ENCODE results near the gene CASP9. TPM values are rescaled to one million over a fixed set of nuclear protein-coding genes. Genes with fewer than 3 reads are reported as not detected.
A peak's percentile ranks its signal among the peaks of the same experiment; 100 is the strongest.

CASP9 gene
- total RNA-seq, 1 experiment from 2014 or later = 8.0 TPM

DNA sequence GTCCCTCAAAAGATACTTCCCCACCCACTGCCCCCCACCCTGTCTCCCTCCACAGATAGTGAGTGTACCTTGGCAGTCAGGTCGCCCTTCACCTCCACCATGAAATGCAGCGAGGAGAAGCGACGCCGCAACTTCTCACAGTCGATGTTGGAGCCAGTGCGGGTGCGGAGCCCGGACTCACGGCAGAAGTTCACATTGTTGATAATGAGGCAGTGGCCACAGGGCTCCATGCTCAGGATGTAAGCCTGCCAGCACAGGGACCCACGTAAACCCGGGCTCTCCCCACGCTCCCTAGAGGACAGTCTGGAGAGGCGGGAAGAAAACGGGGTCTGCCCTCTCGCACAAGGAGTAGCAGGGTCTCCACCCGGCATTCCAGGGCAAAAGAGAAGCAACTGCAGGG is 17.2 kb downstream of the CASP9 start:
- Histone ChIP-seq H4K20me1 (ENCODE audit: low read length) (no peaks in the 10 kb centered on the region), H3K27ac (ENCODE audit: low read length) (no peak overlapping the region), H3K27me3 (ENCODE audit: low read length) (no peaks in the 10 kb centered on the region), H3K9me2 (replicated peaks; ENCODE audit: low read length) (no peaks in the 10 kb centered on the region), H3K9ac (ENCODE audit: low read length) (no peak overlapping the region), H3K4me3 (ENCODE audit: low read length) (no peak overlapping the region), H3K4me2 (ENCODE audit: low read length) (no peak overlapping the region), H2AFZ (ENCODE audit: low read length) (no peak overlapping the region), H3K9me3 (ENCODE audit: low read length) (no peaks in the 10 kb centered on the region), H3F3A (ENCODE audit: low read length, unreplicated experiment) (no peaks in the 10 kb centered on the region), H3K36me3 (ENCODE audit: low read depth, low read length) (no peaks in the 10 kb centered on the region), H3K79me2 (ENCODE audit: low read length) (no peaks in the 10 kb centered on the region), H3K4me1 (ENCODE audit: insufficient read depth, low read length) (peaks cover 8% of the 10 kb centered on the region)
- intact Hi-C loops (cut with micrococcal nuclease) = no loop called here
- ATAC-seq (no peak), DNase-seq (no peak)
- POLR2A ChIA-PET (ENCODE audit: unreplicated experiment) = no interaction called here
- BruUV-seq (replicated peaks) = no TSS peak
- CTCF ChIA-PET = no interaction called here
- no peak for TF ChIP-seq EZH2phosphoT487 (IDR thresholded peaks at IDR 0.05; ENCODE audit: borderline replicate concordance, low read length)
- TF ChIP-seq, protein P1, sequence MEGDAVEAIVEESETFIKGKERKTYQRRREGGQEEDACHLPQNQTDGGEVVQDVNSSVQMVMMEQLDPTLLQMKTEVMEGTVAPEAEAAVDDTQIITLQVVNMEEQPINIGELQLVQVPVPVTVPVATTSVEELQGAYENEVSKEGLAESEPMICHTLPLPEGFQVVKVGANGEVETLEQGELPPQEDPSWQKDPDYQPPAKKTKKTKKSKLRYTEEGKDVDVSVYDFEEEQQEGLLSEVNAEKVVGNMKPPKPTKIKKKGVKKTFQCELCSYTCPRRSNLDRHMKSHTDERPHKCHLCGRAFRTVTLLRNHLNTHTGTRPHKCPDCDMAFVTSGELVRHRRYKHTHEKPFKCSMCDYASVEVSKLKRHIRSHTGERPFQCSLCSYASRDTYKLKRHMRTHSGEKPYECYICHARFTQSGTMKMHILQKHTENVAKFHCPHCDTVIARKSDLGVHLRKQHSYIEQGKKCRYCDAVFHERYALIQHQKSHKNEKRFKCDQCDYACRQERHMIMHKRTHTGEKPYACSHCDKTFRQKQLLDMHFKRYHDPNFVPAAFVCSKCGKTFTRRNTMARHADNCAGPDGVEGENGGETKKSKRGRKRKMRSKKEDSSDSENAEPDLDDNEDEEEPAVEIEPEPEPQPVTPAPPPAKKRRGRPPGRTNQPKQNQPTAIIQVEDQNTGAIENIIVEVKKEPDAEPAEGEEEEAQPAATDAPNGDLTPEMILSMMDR (conservative IDR thresholded peaks at IDR 0.05; ENCODE audit: low read depth, low read length) = no peak
- TF ChIP-seq EZH2 (IDR thresholded peaks at IDR 0.05; ENCODE audit: low read length, unreplicated experiment) = no peak

DNA sequence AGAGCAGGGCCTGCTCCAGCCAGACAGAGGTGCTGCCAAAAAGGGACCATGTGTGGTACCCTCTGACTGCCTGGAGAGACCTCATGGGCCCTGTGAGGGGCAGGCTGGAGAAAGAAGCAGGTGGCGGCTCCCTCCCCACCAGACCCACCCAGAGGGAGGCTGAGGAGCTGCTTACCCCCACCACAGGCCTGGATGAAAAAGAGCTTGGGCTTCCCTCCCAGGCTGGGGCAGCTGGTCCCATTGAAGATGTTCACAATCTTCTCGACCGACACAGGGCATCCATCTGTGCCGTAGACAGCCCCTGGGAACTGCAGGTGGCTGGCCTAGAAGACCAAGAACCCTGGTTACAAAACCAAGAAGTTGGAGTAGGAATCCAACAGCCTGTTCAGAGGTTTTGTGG is 19.6 kb downstream of the CASP9 start:
- no TSS peak for BruUV-seq (replicated peaks)
- Histone ChIP-seq H3K36me3 (ENCODE audit: low read depth, low read length) (no peaks in the 10 kb centered on the region), H3K27me3 (ENCODE audit: low read length) (no peaks in the 10 kb centered on the region), H3K27ac (ENCODE audit: low read length) (no peak overlapping the region), H3K4me1 (ENCODE audit: insufficient read depth, low read length) (no peaks in the 10 kb centered on the region), H3K9ac (ENCODE audit: low read length) (no peak overlapping the region), H3F3A (ENCODE audit: low read length, unreplicated experiment) (no peaks in the 10 kb centered on the region), H3K9me2 (replicated peaks; ENCODE audit: low read length) (no peaks in the 10 kb centered on the region), H3K9me3 (ENCODE audit: low read length) (no peaks in the 10 kb centered on the region), H3K4me2 (ENCODE audit: low read length) (no peak overlapping the region), H4K20me1 (ENCODE audit: low read length) (no peaks in the 10 kb centered on the region), H3K79me2 (ENCODE audit: low read length) (no peaks in the 10 kb centered on the region), H2AFZ (ENCODE audit: low read length) (no peak overlapping the region), H3K4me3 (ENCODE audit: low read length) (no peak overlapping the region)
- POLR2A ChIA-PET (ENCODE audit: unreplicated experiment) = no interaction called here
- intact Hi-C loops (cut with micrococcal nuclease) = loop anchor here (5.0 kb wide), 1 partner anchor 52 kb away; no protein-coding TSS in a partner anchor
- TF ChIP-seq, protein P1 (conservative IDR thresholded peaks at IDR 0.05; ENCODE audit: low read depth, low read length) = no peak
- TF ChIP-seq EZH2 (IDR thresholded peaks at IDR 0.05; ENCODE audit: low read length, unreplicated experiment) = no peak
- TF ChIP-seq EZH2phosphoT487 (IDR thresholded peaks at IDR 0.05; ENCODE audit: borderline replicate concordance, low read length) = no peak
- DNase-seq (no peak), ATAC-seq (no peak)
- CTCF ChIA-PET = no interaction called here

DNA sequence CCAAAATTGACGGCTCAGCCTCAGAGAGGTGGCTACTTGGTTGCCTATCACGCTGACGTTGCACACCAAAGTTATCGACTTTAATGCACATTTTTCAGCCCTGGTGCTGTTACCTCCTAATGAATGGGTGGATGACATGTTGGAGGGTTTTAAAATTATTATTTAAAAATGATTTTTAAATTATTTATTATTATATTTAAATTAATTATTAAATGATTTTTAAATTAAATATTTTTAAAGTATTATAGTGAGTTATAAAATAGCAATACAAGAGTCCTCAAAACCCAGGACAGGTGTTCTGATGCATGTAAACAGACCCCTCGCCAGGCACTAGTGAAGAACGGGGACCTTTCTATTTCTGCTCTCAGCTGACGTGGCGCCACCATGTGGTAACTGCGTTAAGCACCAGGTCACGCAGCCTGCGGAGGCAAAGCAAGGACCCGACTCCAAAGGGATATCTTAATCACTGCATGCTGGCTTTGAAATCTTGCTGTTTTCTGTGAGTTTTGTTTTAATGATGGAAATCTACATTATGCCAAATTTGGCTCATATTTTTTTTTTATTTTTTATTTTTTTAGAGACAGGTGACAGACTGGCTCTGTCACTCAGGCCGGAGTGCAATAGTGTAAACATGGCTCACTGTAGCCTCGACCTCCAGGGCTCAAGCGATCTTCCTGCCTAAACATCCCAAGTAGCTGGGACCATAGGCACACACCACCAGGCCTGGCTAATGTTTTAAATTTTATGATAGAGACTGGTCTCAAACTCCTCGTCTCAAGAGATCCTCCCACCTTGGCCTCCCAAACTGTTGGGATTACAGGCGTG is 22.6 kb downstream of the CASP9 start:
- peak; percentile 71 for DNase-seq
- Histone ChIP-seq H3K9me2 (replicated peaks; ENCODE audit: low read length) (no peaks in the 10 kb centered on the region), H4K20me1 (ENCODE audit: low read length) (no peaks in the 10 kb centered on the region), H3K4me1 (ENCODE audit: insufficient read depth, low read length) (no peaks in the 10 kb centered on the region), H3K9me3 (ENCODE audit: low read length) (no peaks in the 10 kb centered on the region), H3K79me2 (ENCODE audit: low read length) (no peaks in the 10 kb centered on the region), H3F3A (ENCODE audit: low read length, unreplicated experiment) (no peaks in the 10 kb centered on the region), H2AFZ (ENCODE audit: low read length) (no peak overlapping the region), H3K27me3 (ENCODE audit: low read length) (no peaks in the 10 kb centered on the region), H3K27ac (ENCODE audit: low read length) (no peak overlapping the region), H3K36me3 (ENCODE audit: low read depth, low read length) (no peaks in the 10 kb centered on the region), H3K9ac (ENCODE audit: low read length) (no peak overlapping the region), H3K4me2 (ENCODE audit: low read length) (no peak overlapping the region), H3K4me3 (ENCODE audit: low read length) (no peak overlapping the region)
- no TSS peak for BruUV-seq (replicated peaks)
- POLR2A ChIA-PET (ENCODE audit: unreplicated experiment) = no interaction called here
- peak; percentile 88 for ATAC-seq
- TF ChIP-seq, protein P1 (conservative IDR thresholded peaks at IDR 0.05; ENCODE audit: low read depth, low read length) = peak; percentile 81
- TF ChIP-seq EZH2phosphoT487 (IDR thresholded peaks at IDR 0.05; ENCODE audit: borderline replicate concordance, low read length) = no peak
- intact Hi-C loops (cut with micrococcal nuclease) = loop anchor here (1.0 to 5.0 kb wide), 4 partner anchors 23 to 177 kb away; partner anchors contain the start of gene CASP9
- CTCF ChIA-PET = no interaction called here
